ENCODE measurements around the gene RBM10.

GRCh38 chrX:47234583-47234982 lies 89.6 kb downstream of the RBM10 start:
- no peak for TF ChIP-seq CTCF (IDR thresholded peaks at IDR 0.05)
- no peak for TF ChIP-seq POLR2AphosphoS5 (IDR thresholded peaks at IDR 0.05)
- TF ChIP-seq POLR2A (IDR thresholded peaks at IDR 0.05), result no peak
